SK-N-SH (cell line): Measurements from ENCODE around the gene FMR1NB. TPM values are rescaled to one million over a fixed set of nuclear protein-coding genes. Genes with fewer than 3 reads are reported as not detected.

ENCODE experiments used
- CTCF ChIA-PET: fragments of 300-600, 350-600 bp; formaldehyde crosslinking; extraction: SDS; loops from one replicate; lab custom pipeline; 2021; lab: Yijun Ruan, JAX
- POLR2A ChIA-PET: fragments of 350-600 bp; sonication (Branson Sonifier 250); formaldehyde crosslinking; extraction: SDS; loops from one replicate; lab custom pipeline; 2020; ENCODE audit warnings: antibody characterized with exemption, inconsistent platforms; lab: Yijun Ruan, JAX
- DNase-seq: peaks from one replicate; pipeline ENCODE4 v3.0.0; 2012
- H2AFZ ChIP-seq: fragments of 200-600 bp; sonication (generic); 2 replicates; pipeline ENCODE4 v1.8.1; 2016; ENCODE audit warnings: antibody characterized with exemption, mild to moderate bottlenecking, low read depth
- H3F3A ChIP-seq: fragments of 200-600 bp; sonication (generic); replicated peaks from 2 replicates; pipeline ENCODE3; 2016; ENCODE audit warnings: antibody characterized with exemption, mild to moderate bottlenecking; ENCODE audit not compliant: insufficient read depth
- H3K27ac ChIP-seq, 2 experiments: fragments of 200-500 bp in 1 of 2; fragments of 200-600 bp in 1 of 2; sonication (Bioruptor generic) in 1 of 2; sonication (generic), shearing (Covaris generic) in 1 of 2; 2 replicates each; pipeline versions ENCODE4 v1.5.1 to v1.6.1; 2014 to 2016; ENCODE audit warnings: low read depth in 2 of 2, inconsistent platforms in 1 of 2, low read length in 1 of 2, mild to moderate bottlenecking in 1 of 2, mixed read lengths in 1 of 2
- H3K27me3 ChIP-seq: fragments of 200-600 bp; sonication (generic), shearing (Covaris generic); 2 replicates; pipeline ENCODE4 v1.6.1; 2016; ENCODE audit warnings: mixed run types; ENCODE audit not compliant: insufficient read depth
- H3K36me3 ChIP-seq, 2 experiments: fragments of 200-500 bp in 1 of 2; fragments of 200-600 bp in 1 of 2; sonication (Bioruptor generic) in 1 of 2; sonication (generic) in 1 of 2; replicated peaks in 1 of 2; 2 replicates each; pipeline versions ENCODE3 to v1.5.1; 2014 to 2016; ENCODE audit warnings: low read length in 1 of 2, mild to moderate bottlenecking in 1 of 2; ENCODE audit not compliant: insufficient read depth in 2 of 2, control insufficient read depth in 1 of 2
- H3K4me1 ChIP-seq, 2 experiments: fragments of 200-500 bp in 1 of 2; fragments of 200-600 bp in 1 of 2; sonication (Bioruptor generic) in 1 of 2; sonication (generic), shearing (Covaris generic) in 1 of 2; 2 replicates each; pipeline versions ENCODE4 v1.5.1 to v1.6.1; 2014 to 2016; ENCODE audit warnings: low read depth in 1 of 2, low read length in 1 of 2, mixed run types in 1 of 2; ENCODE audit not compliant: insufficient read depth in 2 of 2, control insufficient read depth in 1 of 2
- H3K4me2 ChIP-seq: fragments of 200-600 bp; sonication (generic), shearing (Covaris generic); 2 replicates; pipeline ENCODE4 v1.6.1; 2017; ENCODE audit warnings: mixed run types
- H3K4me3 ChIP-seq, 2 experiments: fragments of 200-500 bp in 1 of 2; fragments of 200-600 bp in 1 of 2; sonication (Bioruptor generic) in 1 of 2; sonication (generic), shearing (Covaris generic) in 1 of 2; 2 replicates each; pipeline versions ENCODE4 v1.5.1 to v1.8.1; 2014 to 2016; ENCODE audit warnings: low read depth in 2 of 2, inconsistent platforms in 1 of 2, low read length in 1 of 2, mild to moderate bottlenecking in 1 of 2, mixed read lengths in 1 of 2, moderate library complexity in 1 of 2
- H3K79me2 ChIP-seq: fragments of 200-600 bp; sonication (generic); 2 replicates; pipeline ENCODE4 v1.8.1; 2017; ENCODE audit warnings: mild to moderate bottlenecking; ENCODE audit not compliant: insufficient read depth
- H3K9ac ChIP-seq: fragments of 200-600 bp; sonication (generic); 2 replicates; pipeline ENCODE4 v1.6.1; 2017; ENCODE audit warnings: mixed run types
- H3K9me2 ChIP-seq: fragments of 200-600 bp; sonication (generic); 2 replicates; pipeline ENCODE4 v1.6.1; 2017; ENCODE audit warnings: mixed run types
- H3K9me3 ChIP-seq: fragments of 200-600 bp; sonication (generic); 2 replicates; pipeline ENCODE4 v1.6.1; 2017; ENCODE audit warnings: mixed run types, mild to moderate bottlenecking, moderate library complexity
- H4K20me1 ChIP-seq: fragments of 200-600 bp; sonication (generic); 2 replicates; pipeline ENCODE4 v1.6.1; 2017; ENCODE audit warnings: mild to moderate bottlenecking, mixed run types; ENCODE audit not compliant: insufficient read depth
- CHD2 ChIP-seq: fragments of 150-350 bp; IDR thresholded peaks from 2 replicates; pipeline ENCODE4 v1.6.1; 2018; ENCODE audit warnings: low read length; ENCODE audit not compliant: partially characterized antibody
- CTCF ChIP-seq: fragments of 200-600 bp; sonication (generic); IDR thresholded peaks from 2 replicates; pipeline ENCODE4 v1.6.1; 2017; ENCODE audit warnings: antibody characterized with exemption, mild to moderate bottlenecking, moderate library complexity
- EZH2phosphoT487 ChIP-seq: fragments of 200-600 bp; sonication (generic); IDR thresholded peaks from 2 replicates; pipeline ENCODE4 v1.6.1; 2017; ENCODE audit warnings: low read depth, mixed run types, mild to moderate bottlenecking, antibody characterized with exemption, moderate library complexity, borderline replicate concordance
- FOSL2 ChIP-seq: IDR thresholded peaks from 2 replicates; pipeline ENCODE4 v1.4.0; 2012; ENCODE audit warnings: low read depth, mild to moderate bottlenecking, moderate library complexity, borderline replicate concordance
- FOXJ3 ChIP-seq: sonication (generic); formaldehyde crosslinking; IDR thresholded peaks from 2 replicates; pipeline ENCODE4 v1.5.1; 2020; ENCODE audit warnings: mild to moderate bottlenecking, missing genetic modification reagents
- GABPA ChIP-seq: IDR thresholded peaks from 2 replicates; pipeline ENCODE4 v1.4.0; 2012; ENCODE audit warnings: low read depth, mild to moderate bottlenecking
- MXI1 ChIP-seq: IDR thresholded peaks from 2 replicates; pipeline ENCODE4 v1.6.1; 2012; ENCODE audit warnings: mild to moderate bottlenecking, low read depth, low read length, improper control_type of control experiment
- NFIC ChIP-seq: IDR thresholded peaks from 2 replicates; pipeline ENCODE4 v1.4.0; 2012; ENCODE audit warnings: borderline replicate concordance
- PBX3 ChIP-seq: IDR thresholded peaks from 2 replicates; pipeline ENCODE4; 2012
- RAD21 ChIP-seq: IDR thresholded peaks from 2 replicates; pipeline ENCODE4 v1.6.1; 2012; ENCODE audit warnings: mild to moderate bottlenecking, low read length
- RFX5 ChIP-seq: IDR thresholded peaks from 2 replicates; pipeline ENCODE4 v1.6.1; 2012; ENCODE audit warnings: mild to moderate bottlenecking, improper control_type of control experiment, low read length
- TCF12 ChIP-seq: IDR thresholded peaks from 2 replicates; pipeline ENCODE4 v1.4.0; 2012
- USF1 ChIP-seq: IDR thresholded peaks from 2 replicates; pipeline ENCODE4 v1.4.0; 2012; ENCODE audit warnings: low read depth, borderline replicate concordance
- ZBTB33 ChIP-seq: IDR thresholded peaks from 2 replicates; pipeline ENCODE4 v1.4.0; 2012; ENCODE audit warnings: low read depth, borderline replicate concordance
- WGBS: methylation state at CpG from one replicate; pipeline ENCODE4 v1.1.6; 2017; ENCODE audit warnings: low lambda C conversion rate; 5-methylcytosine and 5-hydroxymethylcytosine counted together
- polyA plus RNA-seq, 3 experiments: library from polyadenylated mRNA; depleted of rRNA; stranded (reverse); fragments of >200 nt; gene quantifications; 2 replicates each; pipeline ENCODE4 v1.2.3, GENCODE V29; 2012

The FMR1NB gene
- polyA plus RNA-seq, 1 of the 3 experiments (the other 2 are of a cell fraction): not detected

- Histone ChIP-seq H3K4me2 (no peak overlapping the region), H3K9me2 (no peaks in the 10 kb centered on the region), H3F3A (no peaks in the 10 kb centered on the region), H3K27ac (no peak overlapping the region), H3K36me3 (no peaks in the 10 kb centered on the region), H4K20me1 (no peaks in the 10 kb centered on the region), H2AFZ (no peak overlapping the region), H3K27me3 (no peaks in the 10 kb centered on the region), H3K4me1 (no peaks in the 10 kb centered on the region), H3K9ac (no peak overlapping the region), H3K79me2 (no peaks in the 10 kb centered on the region), H3K9me3 (no peaks in the 10 kb centered on the region), H3K4me3 (no peak overlapping the region)
- ChIA-PET POLR2A (no interaction called here), CTCF (no interaction called here)
- no peak for DNase-seq
- no peak for TF ChIP-seq RFX5
- no peak for TF ChIP-seq FOSL2
- no peak for TF ChIP-seq TCF12
- no peak for TF ChIP-seq CTCF
- TF ChIP-seq ZBTB33: no peak
- no peak for TF ChIP-seq GABPA
- TF ChIP-seq NFIC: no peak
- TF ChIP-seq PBX3: no peak
- no peak for TF ChIP-seq USF1
- TF ChIP-seq FOXJ3: no peak
- TF ChIP-seq EZH2phosphoT487: no peak
- no peak for TF ChIP-seq CHD2
- TF ChIP-seq MXI1: no peak
- no peak for TF ChIP-seq RAD21
- 0% methylated on average over 2 of the region's 2 CpGs for WGBS
Observed at GRCh38 chrX:148035380-148035779, 54.2 kb downstream of the FMR1NB start.
